Inferior parietal cortex (tissue), 1 donor: ENCODE measurements around the gene WDR88.

ENCODE experiments used
- DNase-seq: peaks from one replicate; pipeline ENCODE4 v3.0.0-alpha.2; 2016; ENCODE audit errors: extremely low spot score

Gene WDR88, protein sequence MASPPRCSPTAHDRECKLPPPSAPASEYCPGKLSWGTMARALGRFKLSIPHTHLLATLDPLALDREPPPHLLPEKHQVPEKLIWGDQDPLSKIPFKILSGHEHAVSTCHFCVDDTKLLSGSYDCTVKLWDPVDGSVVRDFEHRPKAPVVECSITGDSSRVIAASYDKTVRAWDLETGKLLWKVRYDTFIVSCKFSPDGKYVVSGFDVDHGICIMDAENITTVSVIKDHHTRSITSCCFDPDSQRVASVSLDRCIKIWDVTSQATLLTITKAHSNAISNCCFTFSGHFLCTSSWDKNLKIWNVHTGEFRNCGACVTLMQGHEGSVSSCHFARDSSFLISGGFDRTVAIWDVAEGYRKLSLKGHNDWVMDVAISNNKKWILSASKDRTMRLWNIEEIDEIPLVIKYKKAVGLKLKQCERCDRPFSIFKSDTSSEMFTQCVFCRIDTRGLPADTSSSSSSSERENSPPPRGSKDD

GRCh38 chr19:33132021-33132420 lies at the start of gene WDR88:
WDR88 (plus strand) TSS chr19:33132114; CDS start chr19:33132170, 56 bp downstream.
- DNase-seq: no peak

DNA sequence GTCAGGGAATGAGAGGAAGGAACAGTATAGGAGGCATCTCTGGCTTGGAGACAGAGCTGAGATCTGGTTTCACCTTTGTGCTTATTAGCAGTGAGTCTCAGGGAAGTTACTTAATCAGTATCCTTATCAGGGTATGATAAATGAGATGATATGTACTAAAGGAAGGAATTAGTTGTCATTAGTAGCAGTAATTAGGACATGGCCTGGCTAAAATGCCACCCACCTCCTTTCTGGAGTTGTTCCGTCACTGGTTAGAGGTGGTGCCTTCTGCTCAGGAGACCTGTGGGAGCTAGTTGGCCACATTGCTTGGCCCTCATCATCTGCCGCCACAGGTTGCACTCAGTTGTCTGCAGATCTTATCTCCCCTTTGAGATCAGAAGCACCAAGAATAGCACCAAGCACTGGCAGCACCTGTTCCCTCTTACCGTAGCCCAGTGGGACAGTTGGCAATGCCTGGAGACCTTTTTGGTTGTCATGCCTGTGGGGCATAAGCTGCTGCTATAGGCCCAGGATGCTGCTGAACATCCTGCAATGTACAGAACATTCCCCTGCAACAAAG lies 46.3 kb upstream of the WDR88 start:
- no peak for DNase-seq

DNA sequence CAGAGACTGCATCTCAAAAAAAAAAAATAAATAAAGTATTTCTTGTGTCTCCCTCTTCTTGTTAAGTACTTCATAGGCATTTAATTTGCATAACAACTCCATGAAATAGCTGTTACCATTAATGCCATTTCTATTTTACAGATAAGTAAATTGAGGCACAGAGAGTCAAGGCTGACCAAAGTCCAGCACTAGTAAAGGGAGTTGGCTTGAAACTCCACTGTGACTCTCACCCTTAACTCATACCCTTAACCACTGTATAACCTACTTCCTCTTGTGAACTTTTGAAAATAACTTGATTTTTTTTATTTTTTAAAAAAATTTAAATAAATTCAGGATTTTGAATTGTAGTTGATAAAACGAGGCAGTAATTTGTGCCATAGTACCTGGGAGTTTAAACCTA lies 45.0 kb upstream of the WDR88 start:
- no peak for DNase-seq

DNA sequence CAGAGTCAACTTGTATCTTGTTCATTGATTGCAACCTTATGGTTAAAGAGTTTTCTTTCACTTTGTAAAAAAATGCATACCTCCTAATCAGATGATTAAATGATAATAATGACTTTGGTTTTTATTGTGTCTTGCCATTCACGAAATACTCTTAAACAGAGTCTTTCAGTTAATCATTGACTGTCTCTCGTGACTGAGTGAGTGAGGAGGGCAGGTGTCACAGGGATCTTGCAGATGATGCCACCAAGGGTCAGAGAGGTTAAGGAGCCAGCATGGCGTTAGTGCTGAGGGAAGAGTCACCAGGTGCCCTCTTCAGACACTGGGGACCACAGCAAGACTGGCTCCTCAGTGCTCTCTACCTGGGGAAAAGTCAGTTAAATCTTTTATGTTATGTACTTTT lies 42.9 kb upstream of the WDR88 start:
- no peak for DNase-seq

DNA sequence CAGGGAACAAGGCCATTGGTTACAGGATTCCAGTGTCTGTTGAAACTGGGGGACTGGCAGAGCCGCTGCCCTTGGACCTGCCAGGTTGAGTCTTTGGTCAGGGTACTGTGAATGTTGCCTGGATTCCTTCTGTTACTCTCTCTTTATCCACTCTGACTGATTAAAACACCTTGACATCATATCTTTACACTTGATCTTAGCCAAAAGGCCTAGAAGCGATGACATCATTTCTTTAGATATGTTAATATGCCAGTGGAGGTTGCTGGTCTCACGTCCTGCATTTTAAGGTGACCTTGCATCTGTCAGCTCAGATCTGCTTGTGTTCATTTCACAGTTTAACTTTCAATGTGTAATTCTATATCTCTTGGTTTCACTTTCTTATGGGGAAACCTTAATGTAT lies 41.7 kb upstream of the WDR88 start:
- DNase-seq: no peak

DNA sequence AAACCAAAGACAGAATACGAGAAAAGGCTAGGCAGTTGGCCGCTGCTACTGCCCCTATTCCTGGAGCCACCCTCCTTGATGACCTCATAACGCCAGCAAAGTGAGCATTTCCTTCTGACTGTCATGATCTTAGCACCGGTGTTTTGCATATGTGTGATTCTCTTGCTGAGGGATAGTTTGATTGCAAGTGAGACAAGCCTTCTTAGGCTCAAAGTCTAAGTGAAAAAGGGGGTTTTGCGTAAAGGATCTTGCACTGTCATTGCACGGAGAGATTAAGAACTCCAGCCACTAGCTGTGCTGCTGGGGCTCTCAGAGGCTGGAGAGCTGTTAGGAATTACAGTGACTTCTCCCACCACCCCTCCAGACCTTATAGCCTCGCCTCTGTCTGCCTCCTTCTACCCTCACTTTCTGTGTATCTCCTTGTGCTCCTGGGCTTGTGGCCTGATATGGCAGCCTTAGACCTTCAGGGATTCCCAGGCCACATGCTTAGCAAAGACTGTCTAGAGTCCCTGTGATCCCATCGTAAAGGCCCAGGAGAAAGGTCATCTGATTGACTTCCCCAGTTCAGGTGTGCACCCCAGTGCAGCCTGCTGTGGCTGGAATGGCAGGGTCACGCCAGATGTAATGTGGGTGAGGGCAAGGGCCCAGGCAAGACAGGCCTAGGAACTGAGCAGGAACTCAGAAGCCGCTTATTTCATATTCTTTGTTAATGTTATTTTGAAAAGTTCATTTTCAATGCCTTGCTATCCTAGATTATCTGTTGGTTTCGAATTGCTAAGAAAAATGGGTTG lies 38.3 kb upstream of the WDR88 start:
- DNase-seq: no peak

GRCh38 chr19:33094436-33095067 lies 37.4 kb upstream of the WDR88 start:
- no peak for DNase-seq

- no peak for DNase-seq
Observed at GRCh38 chr19:33096005-33096404, 35.9 kb upstream of the WDR88 start.

- DNase-seq: no peak
Observed at GRCh38 chr19:33098055-33098534, 33.8 kb upstream of the WDR88 start.

DNA sequence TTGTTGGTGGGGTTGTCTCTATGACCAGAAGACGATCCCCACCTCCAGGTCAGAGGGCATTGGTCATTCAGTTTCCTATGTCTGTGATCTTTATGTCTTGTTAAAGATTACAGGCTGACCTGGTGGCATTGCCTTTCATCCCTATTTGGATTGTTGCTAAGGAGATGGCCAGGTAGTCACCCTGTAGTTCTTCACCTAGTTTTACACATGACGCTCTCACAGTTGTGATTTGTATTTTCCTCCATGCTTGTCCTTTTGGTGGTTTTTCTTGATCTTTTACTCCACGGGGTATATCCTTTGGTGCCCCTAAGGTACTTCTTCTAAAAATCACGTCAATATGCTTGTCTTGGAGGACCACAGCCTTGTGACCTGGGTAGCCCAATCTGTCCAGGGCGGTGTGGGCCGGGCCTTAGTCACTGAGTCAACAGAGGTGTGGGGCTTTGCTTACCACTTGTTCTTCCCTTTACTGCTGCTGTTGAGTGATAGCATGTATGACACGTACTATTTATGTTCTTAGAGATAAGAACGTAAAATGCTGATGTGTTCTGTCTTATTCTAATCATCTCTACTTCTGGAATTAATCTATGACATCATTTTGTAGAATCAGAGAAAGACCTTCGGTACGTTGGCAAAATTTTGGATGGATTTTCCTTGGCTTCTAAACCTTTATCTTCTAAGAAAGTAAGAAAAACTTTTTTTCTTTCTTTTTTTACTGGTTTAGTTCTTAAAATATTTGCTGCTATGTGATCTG lies 30.8 kb upstream of the WDR88 start:
- DNase-seq: no peak

- DNase-seq: no peak
Observed at GRCh38 chr19:33102893-33103292, 29.0 kb upstream of the WDR88 start.

- no peak for DNase-seq
Observed at GRCh38 chr19:33108161-33108560, 23.8 kb upstream of the WDR88 start.

- DNase-seq: no peak
Observed at GRCh38 chr19:33110137-33110910, 21.6 kb upstream of the WDR88 start.

- DNase-seq: no peak
Observed at GRCh38 chr19:33111587-33111986, 20.3 kb upstream of the WDR88 start.

DNA sequence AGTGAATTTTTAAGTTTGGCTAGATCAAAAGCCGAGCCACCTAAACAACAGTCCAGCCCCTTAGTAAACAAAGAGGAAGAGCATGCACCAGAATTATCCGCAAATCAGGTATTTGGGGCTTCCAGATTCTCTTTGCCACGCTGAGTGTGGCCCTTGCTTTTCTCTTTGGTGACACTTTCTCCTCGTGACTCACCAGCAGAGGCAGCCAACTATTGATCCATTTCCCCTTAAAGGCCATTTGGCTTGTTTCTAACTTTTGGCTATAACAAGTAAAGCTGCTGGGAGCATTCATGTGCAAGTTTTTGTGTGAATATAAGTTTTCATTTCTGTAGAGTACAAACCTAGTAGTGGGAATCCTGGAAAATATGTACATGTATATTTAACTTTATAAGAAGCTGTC lies 17.6 kb upstream of the WDR88 start:
- DNase-seq: no peak

DNA sequence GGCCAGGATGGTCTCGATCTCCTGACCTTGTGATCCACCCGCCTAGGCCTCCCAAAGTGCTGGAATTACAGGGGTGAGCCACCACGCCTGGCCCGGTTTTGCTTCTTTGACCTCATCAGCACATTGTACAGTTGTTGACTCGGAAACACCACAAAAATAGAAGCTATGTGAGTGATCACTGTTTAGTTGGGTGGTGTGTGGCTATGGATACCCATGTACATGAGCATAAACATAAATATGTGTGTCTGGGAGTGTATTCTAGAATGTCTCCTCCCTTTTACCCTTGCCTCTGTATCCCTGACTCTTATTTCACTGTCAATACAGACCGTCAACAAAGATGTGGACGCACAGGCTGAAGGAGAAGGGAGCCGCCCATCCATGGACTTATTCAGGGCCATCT lies 14.4 kb upstream of the WDR88 start:
- no peak for DNase-seq

- DNase-seq: no peak
Observed at GRCh38 chr19:33118643-33119042, 13.3 kb upstream of the WDR88 start.

DNA sequence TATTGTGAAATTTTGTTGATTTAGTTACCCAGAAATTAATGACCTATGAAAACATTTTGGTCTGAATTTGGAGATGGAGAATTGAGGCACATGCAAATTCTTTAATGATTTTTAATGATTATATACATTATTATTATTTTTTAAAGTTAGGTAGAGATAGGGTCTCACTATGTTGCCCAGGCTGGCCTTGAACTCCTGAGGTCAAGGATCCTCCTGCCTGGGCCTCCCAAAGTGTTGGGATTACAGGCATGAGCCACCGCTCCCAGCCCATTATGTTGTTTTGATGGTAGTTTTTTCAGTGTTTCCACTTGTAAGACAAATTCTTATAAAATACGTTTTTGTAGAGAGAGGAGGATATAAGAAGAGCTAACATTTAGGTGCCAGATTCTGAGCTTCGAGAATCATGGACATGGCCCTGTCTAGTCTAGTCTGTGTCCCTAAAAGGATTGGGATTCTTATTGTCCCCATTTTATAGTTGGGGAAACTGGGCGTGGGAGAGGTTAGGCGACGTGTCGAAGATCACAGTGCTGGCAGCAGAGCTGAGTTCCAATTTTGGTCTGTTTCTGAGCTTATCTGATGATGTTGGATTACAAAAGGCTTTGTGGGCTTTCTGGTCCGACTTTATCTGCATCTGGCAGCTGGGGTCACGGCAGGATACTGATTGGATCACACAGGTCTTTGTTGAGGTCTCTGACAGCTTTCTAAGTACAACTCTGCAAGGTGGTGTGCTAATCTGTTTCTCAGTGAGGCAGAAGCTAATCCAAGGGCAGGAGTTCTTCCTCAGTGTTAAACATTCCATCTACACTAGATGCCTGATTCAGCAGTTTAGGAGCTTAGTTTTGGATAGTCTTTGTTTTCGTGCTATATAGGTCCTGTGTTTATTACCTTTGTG lies 7.5 kb upstream of the WDR88 start:
- DNase-seq: peak; percentile 20

DNA sequence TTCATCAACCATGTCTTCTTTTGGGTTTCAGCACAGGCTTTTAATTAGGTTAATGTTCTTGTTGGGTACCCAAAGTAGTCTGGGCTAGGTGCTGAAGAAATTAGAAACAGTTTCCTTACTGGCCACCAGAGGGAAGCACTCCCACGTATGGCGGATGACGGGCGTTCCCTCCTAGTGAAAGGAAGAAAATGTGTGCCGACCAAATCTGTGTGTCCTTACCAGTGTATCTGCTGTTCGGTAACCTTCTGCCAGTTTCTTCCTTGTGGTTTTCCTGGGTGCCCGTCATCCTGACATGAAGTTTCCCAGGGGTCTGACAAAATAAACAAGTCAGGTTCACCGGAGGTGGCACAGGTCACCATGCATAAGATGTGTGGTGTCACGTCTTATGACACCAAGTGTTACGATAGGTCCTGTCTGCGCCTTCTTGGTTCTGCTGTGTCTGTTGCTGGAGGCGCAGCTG lies 6.0 kb upstream of the WDR88 start:
- DNase-seq: peak; percentile 67
